Fibroblast of lung (primary cell): Measurements from ENCODE around the gene DAD1. TPM values are rescaled to one million over a fixed set of nuclear protein-coding genes. Genes with fewer than 3 reads are reported as not detected.
A peak's percentile ranks its signal among the peaks of the same experiment; 100 is the strongest.

Experiments
- DNase-seq, 2 donors: peaks; one replicate each; pipeline versions ENCODE4 v3.0.0 to v3.0.0-alpha.2; 2010; ENCODE audit warnings: low read depth in 2 of 2
- H2AFZ ChIP-seq: 2 replicates; pipeline ENCODE4 v1.5.1; 2012; ENCODE audit warnings: low read length, control low read depth, inconsistent platforms
- H3K27ac ChIP-seq: 2 replicates; pipeline ENCODE4 v1.5.1; 2011; ENCODE audit warnings: low read length, control low read depth; ENCODE audit not compliant: insufficient read depth
- H3K27me3 ChIP-seq: 2 replicates; pipeline ENCODE4 v1.5.1; 2011; ENCODE audit warnings: mild to moderate bottlenecking, low read length; ENCODE audit not compliant: control insufficient read depth, insufficient read depth
- H3K36me3 ChIP-seq: 2 replicates; pipeline ENCODE4 v1.5.1; 2011; ENCODE audit warnings: low read length; ENCODE audit not compliant: control insufficient read depth, insufficient read depth
- H3K4me1 ChIP-seq: 2 replicates; pipeline ENCODE4 v1.5.1; 2011; ENCODE audit warnings: low read length; ENCODE audit not compliant: control insufficient read depth, insufficient read depth; ENCODE audit errors: extremely low read depth
- H3K4me2 ChIP-seq: 2 replicates; pipeline ENCODE4 v1.5.1; 2011; ENCODE audit warnings: low read length, control low read depth; ENCODE audit not compliant: insufficient read depth; ENCODE audit errors: extremely low read depth
- H3K4me3 ChIP-seq, 4 experiments: fragments of 200-600 bp in 1 of 4; sonication (generic) in 1 of 4; replicated peaks in 1 of 4; 2 replicates each; pipeline ENCODE4 v1.5.1; 2011 to 2016; ENCODE audit warnings: low read length in 4 of 4, low read depth in 3 of 4, mild to moderate bottlenecking in 3 of 4, control low read depth in 2 of 4, inconsistent platforms in 1 of 4, mixed read lengths in 1 of 4; ENCODE audit not compliant: insufficient read depth in 1 of 4; ENCODE audit errors: control extremely low read depth in 1 of 4
- H3K79me2 ChIP-seq: 2 replicates; pipeline ENCODE4 v1.5.1; 2012; ENCODE audit warnings: mild to moderate bottlenecking, low read length, inconsistent platforms; ENCODE audit not compliant: control insufficient read depth, insufficient read depth
- H3K9ac ChIP-seq: 2 replicates; pipeline ENCODE4 v1.5.1; 2011; ENCODE audit warnings: mild to moderate bottlenecking, low read length, control low read depth; ENCODE audit not compliant: insufficient read depth
- H3K9me3 ChIP-seq: 2 replicates; pipeline ENCODE4 v1.5.1; 2012; ENCODE audit warnings: low read depth, low read length; ENCODE audit not compliant: control insufficient read depth, insufficient read depth
- H4K20me1 ChIP-seq: 2 replicates; pipeline ENCODE4 v1.5.1; 2011; ENCODE audit warnings: low read length; ENCODE audit not compliant: control insufficient read depth, insufficient read depth; ENCODE audit errors: extremely low read depth
- CTCF ChIP-seq, 2 donors: IDR thresholded peaks in 1 of 2; conservative IDR thresholded peaks in 1 of 2; 1 replicate in 1 of 2; 2 replicates in 1 of 2; pipeline ENCODE4 v1.5.1; 2011 to 2012; ENCODE audit warnings: low read length in 2 of 2, control low read depth in 1 of 2, inconsistent platforms in 1 of 2, low read depth in 1 of 2, mild to moderate bottlenecking in 1 of 2
- EZH2 ChIP-seq: IDR thresholded peaks from 2 replicates; pipeline ENCODE4 v1.5.1; 2012; ENCODE audit warnings: low read length, control low read depth, mild to moderate bottlenecking; ENCODE audit errors: missing control alignments
- polyA plus RNA-seq, 2 donors: library from polyadenylated mRNA; depleted of rRNA in 1 of 2; stranded (reverse) in 1 of 2; unstranded in 1 of 2; fragments of >200 nt; gene quantifications; 2 replicates each; pipeline ENCODE4 v1.2.1, GENCODE V29; 2011 to 2012; ENCODE audit warnings: missing spikeins in 1 of 2
- total RNA-seq: library from RNA; depleted of rRNA; stranded (reverse); fragments of >200 nt; gene quantifications from 2 replicates; pipeline ENCODE4 v1.2.1, GENCODE V29; 2014

The DAD1 gene
- total and polyA plus RNA-seq, 2 donors (not counting 1 experiment from before 2014, with no cell fraction given), result 249 to 623 TPM

GRCh38 chr14:22519877-22520685, 68.9 kb downstream of the DAD1 start:
- Histone ChIP-seq H2AFZ (no peak overlapping the region), H3K27me3 (no peaks in the 10 kb centered on the region), H3K9ac (no peak overlapping the region), H3K4me1 (peaks cover 4% of the 10 kb centered on the region), H3K36me3 (no peaks in the 10 kb centered on the region), H3K4me3 (no peak overlapping the region), H4K20me1 (no peaks in the 10 kb centered on the region), H3K27ac (no peak overlapping the region), H3K9me3 (no peaks in the 10 kb centered on the region), H3K79me2 (no peaks in the 10 kb centered on the region), H3K4me2 (no peak overlapping the region)
- DNase-seq, result peak; percentile 75 to 91
- TF ChIP-seq CTCF (conservative IDR thresholded peaks at IDR 0.05 in 1 of 2, IDR thresholded peaks at IDR 0.05 in 1 of 2; ENCODE audit: low read depth in 1 of 2, low read length in 2 of 2) (no peak), EZH2 (no peak)

DNA sequence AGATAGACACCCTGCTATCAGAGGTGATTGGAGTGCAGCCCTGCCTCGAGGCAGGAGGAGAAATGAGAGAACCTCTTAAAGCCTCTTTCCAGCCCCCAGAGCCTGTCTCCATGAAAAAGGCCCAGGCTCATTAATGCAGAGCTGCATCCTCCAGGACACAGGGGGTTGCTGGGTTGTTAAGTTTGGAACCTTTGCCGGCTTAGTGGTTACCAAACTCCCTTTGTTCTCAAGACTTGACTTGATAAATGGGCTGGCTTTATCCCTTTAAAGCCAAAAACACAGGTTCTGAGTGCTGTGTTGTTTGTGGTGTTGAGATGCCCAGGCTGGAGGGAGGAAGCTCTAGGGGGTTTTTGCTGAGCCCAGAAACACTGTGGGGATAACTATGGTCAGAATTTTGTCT, 71.0 kb downstream of the DAD1 start:
- H3K4me1 ChIP-seq, result peaks cover 4% of the 10 kb centered on the region
- H2AFZ ChIP-seq, result no peak overlapping the region
- no peaks in the 10 kb centered on the region for H3K9me3 ChIP-seq

More for the DNA sequence above, 71.0 kb downstream of the DAD1 start:
- Histone ChIP-seq H3K79me2 (no peaks in the 10 kb centered on the region), H3K4me2 (no peak overlapping the region), H3K4me3 (no peak overlapping the region), H4K20me1 (no peaks in the 10 kb centered on the region), H3K27ac (no peak overlapping the region), H3K27me3 (no peaks in the 10 kb centered on the region), H3K36me3 (no peaks in the 10 kb centered on the region), H3K9ac (no peak overlapping the region)
- TF ChIP-seq EZH2 (no peak), CTCF (conservative IDR thresholded peaks at IDR 0.05 in 1 of 2, IDR thresholded peaks at IDR 0.05 in 1 of 2; ENCODE audit: low read depth in 1 of 2, low read length in 2 of 2) (no peak)
- peak in 1 of 2 donors; percentile 52 for DNase-seq
